Measurements from ENCODE around the gene HIRA. TPM values are rescaled to one million over a fixed set of nuclear protein-coding genes. Genes with fewer than 3 reads are reported as not detected.
A peak's percentile ranks its signal among the peaks of the same experiment; 100 is the strongest.

HIRA gene
- total and polyA plus RNA-seq, 9 of the 15 experiments (the other 6 are each of a cell fraction or from before 2014, with no cell fraction given): 0.96 to 132 (median 58.4) TPM

GRCh38 chr22:19419464-19420178, 11.9 kb downstream of the HIRA start:
- no TSS peak for BruUV-seq (replicated peaks)
- WGBS (ENCODE audit: insufficient coverage, low coverage, missing lambda C conversion rate): 24% methylated on average over 5 of the region's 5 CpGs
- no peaks in the 10 kb centered on the region for H3K9me3 ChIP-seq (replicated peaks; ENCODE audit: control insufficient read depth, insufficient read depth, low read depth, low read length)
- H3K9me1 ChIP-seq (ENCODE audit: control insufficient read depth, insufficient read depth, low read length): peaks cover 24% of the 10 kb centered on the region
- H3K4me3 ChIP-seq: no peak overlapping the region
- ChIA-PET CTCF (ENCODE audit: low intra/inter-chr PET ratio) (interaction anchor here (0.7 kb wide), 1 partner anchor 22 kb away, joined by 3 read pairs; no protein-coding TSS in a partner anchor), POLR2A (interaction anchor here (0.5 to 10.1 kb wide), 9 partner anchors 11 to 663 kb away, joined by 3 to 212 read pairs (median 6); partner anchors contain the start of genes C22orf39, CDC45, HIRA and MRPL40)
- intact Hi-C loops (cut with micrococcal nuclease) (loop anchor here (1.0 to 10.0 kb wide), 6 partner anchors 11 to 605 kb away; partner anchors contain the start of genes C22orf39 and TANGO2), in situ Hi-C loops (cut with MboI) (no loop called here)
- peak overlapping the region; percentile 64 for H3K27ac ChIP-seq (ENCODE audit: extremely low read depth, low read depth, low read length)
- ATAC-seq (peak; percentile 68), FAIRE-seq (peak; percentile 76), DNase-seq (ENCODE audit: extremely low read depth in 1 of 4, low spot score in 3 of 4) (peak; percentile 87 to 96 (median 90))
- peaks cover 44 to 50% of the 10 kb centered on the region in 2 experiments for H3K4me1 ChIP-seq (replicated peaks in 1 of 2; ENCODE audit: control insufficient read depth in 2 of 2, insufficient read depth in 2 of 2, low read length in 2 of 2)
- H3K36me3 ChIP-seq (ENCODE audit: control insufficient read depth, insufficient read depth, low read length): peaks cover 37% of the 10 kb centered on the region
- no peak overlapping the region for H2AFZ ChIP-seq (ENCODE audit: low read depth, low read length)
- peaks cover 58% of the 10 kb centered on the region for H4K20me1 ChIP-seq (replicated peaks; ENCODE audit: control insufficient read depth, insufficient read depth, low read length)
- H3K79me2 ChIP-seq (ENCODE audit: control insufficient read depth, insufficient read depth, low read length): peaks cover 100% of the 10 kb centered on the region
- H3K9ac ChIP-seq (ENCODE audit: insufficient read depth in 1 of 2, low read depth in 2 of 2, low read length in 2 of 2): peak overlapping the region in 1 of 2 experiments; percentile 4; a peak in 2 of 4 replicates
- H3K4me2 ChIP-seq (ENCODE audit: insufficient read depth, low read length): peak overlapping the region; percentile 57
- no peaks in the 10 kb centered on the region for H3K27me3 ChIP-seq (ENCODE audit: control insufficient read depth in 2 of 2, insufficient read depth in 2 of 2, low read length in 2 of 2)
- TF ChIP-seq MGA (IDR thresholded peaks at IDR 0.05) (no peak), POU5F1 (IDR thresholded peaks at IDR 0.05; ENCODE audit: borderline replicate concordance, low read depth, low read length, partially characterized antibody) (no peak), EP300 (IDR thresholded peaks at IDR 0.05; ENCODE audit: low read length) (peak; percentile 98), TEAD2 (tag; IDR thresholded peaks at IDR 0.05) (no peak), NFE2L1 (tag; IDR thresholded peaks at IDR 0.05; ENCODE audit: borderline replicate concordance, low read depth) (no peak), PHTF2 (CRISPR knock-in tag; IDR thresholded peaks at IDR 0.05) (no peak), U2AF1 (optimal IDR thresholded peaks at IDR 0.05; ENCODE audit: low read depth, low read length) (no peak), TAF7 (tag; IDR thresholded peaks at IDR 0.05) (no peak), CHD1 (IDR thresholded peaks at IDR 0.05; ENCODE audit: low read length) (peak; percentile 21), RBM25 (IDR thresholded peaks at IDR 0.05; ENCODE audit: low read depth, low read length, severe bottlenecking) (no peak), CAMTA2 (CRISPR knock-in tag; conservative IDR thresholded peaks at IDR 0.05) (no peak; the same call in 1 of the 2 replicates)
